Measurements from ENCODE around the gene GRM8. TPM values are rescaled to one million over a fixed set of nuclear protein-coding genes. Genes with fewer than 3 reads are reported as not detected.

GRM8 gene
- total and polyA plus RNA-seq, 9 of the 15 experiments (the other 6 are each of a cell fraction or from before 2014, with no cell fraction given): 0.13 TPM; not detected in 7

- TF ChIP-seq KAT7 (CRISPR knock-in tag; IDR thresholded peaks at IDR 0.05; ENCODE audit: borderline replicate concordance): no peak
- no peak for TF ChIP-seq LEF1 (IDR thresholded peaks at IDR 0.05)
- no peak for TF ChIP-seq XRCC3 (IDR thresholded peaks at IDR 0.05)
- no peak for TF ChIP-seq NCOA2 (IDR thresholded peaks at IDR 0.05; ENCODE audit: partially characterized antibody in 2 of 2)
- no peak for TF ChIP-seq GATAD2A (IDR thresholded peaks at IDR 0.05)
- peak; percentile 46; the same call in 1 of the 2 replicates for TF ChIP-seq CREM (IDR thresholded peaks at IDR 0.05; ENCODE audit: low read depth)
- no peak for TF ChIP-seq ZNF174 (CRISPR knock-in tag; IDR thresholded peaks at IDR 0.05)
- TF ChIP-seq CGGBP1 (CRISPR knock-in tag; IDR thresholded peaks at IDR 0.05): no peak
- TF ChIP-seq ELF2 (CRISPR knock-in tag; IDR thresholded peaks at IDR 0.05): no peak
- no peak for TF ChIP-seq KLF1 (tag; IDR thresholded peaks at IDR 0.05)
- no peak for TF ChIP-seq KAT8 (IDR thresholded peaks at IDR 0.05; ENCODE audit: low read depth)
- no peak for TF ChIP-seq ZNF398 (CRISPR knock-in tag; IDR thresholded peaks at IDR 0.05)
- TF ChIP-seq MNT (conservative IDR thresholded peaks at IDR 0.05): peak; percentile 58 to 77
- no peak for TF ChIP-seq CC2D1A (IDR thresholded peaks at IDR 0.05)
- no peak for TF ChIP-seq THRB (CRISPR knock-in tag; conservative IDR thresholded peaks at IDR 0.05)
- no peak for TF ChIP-seq GATAD2B (IDR thresholded peaks at IDR 0.05; ENCODE audit: borderline replicate concordance)
- no peak for TF ChIP-seq ZFP36 (IDR thresholded peaks at IDR 0.05; ENCODE audit: low read depth, low read length, partially characterized antibody)
- no peak for TF ChIP-seq SMAD2 (IDR thresholded peaks at IDR 0.05; ENCODE audit: low read depth, low read length)
- TF ChIP-seq SIX5 (IDR thresholded peaks at IDR 0.05; ENCODE audit: borderline replicate concordance in 1 of 2, insufficient read depth in 1 of 2, low read depth in 1 of 2, low read length in 2 of 2): no peak
- TF ChIP-seq WHSC1 (IDR thresholded peaks at IDR 0.05; ENCODE audit: low read length): no peak
- TF ChIP-seq ERF (CRISPR knock-in tag; IDR thresholded peaks at IDR 0.05): no peak
- TF ChIP-seq MTF1 (CRISPR knock-in tag; IDR thresholded peaks at IDR 0.05; ENCODE audit: borderline replicate concordance): no peak
- no peak for TF ChIP-seq FOXA1 (IDR thresholded peaks at IDR 0.05; ENCODE audit: borderline replicate concordance)
- no peak for TF ChIP-seq FOXO4 (CRISPR knock-in tag; IDR thresholded peaks at IDR 0.05)
- TF ChIP-seq MIER1 (IDR thresholded peaks at IDR 0.05; ENCODE audit: low read depth): peak; percentile 99
- no peak for TF ChIP-seq NFRKB (IDR thresholded peaks at IDR 0.05; ENCODE audit: low read depth)
These were observed 145.1 kb downstream of the GRM8 start (continued) for GRCh38 chr7:127107601-127108007.

Measured in K562 (cell line).